C4-2B (cell line): Measurements from ENCODE around the gene MYO7A.

Source experiments
- CTCF ChIP-seq: fragments of 450-650 bp; conservative IDR thresholded peaks from 2 replicates; pipeline ENCODE4 v1.5.1; 2017; ENCODE audit warnings: mild to moderate bottlenecking
- ZFX ChIP-seq: fragments of 450-650 bp; IDR thresholded peaks from 2 replicates; pipeline ENCODE4 v1.6.1; 2017

- TF ChIP-seq CTCF = no peak
- TF ChIP-seq ZFX = no peak
Measured at GRCh38 chr11:77191429-77191822, 63.4 kb downstream of the MYO7A start.
